GM18907 (cell line): ENCODE measurements around the gene MS4A18.

Experiments
- ATAC-seq: cut with Tn5 transposase; IDR thresholded peaks from one replicate; pipeline ENCODE4 v1.9.1; 2021; ENCODE audit warnings: mild to moderate bottlenecking, moderate library complexity; ENCODE audit not compliant: unreplicated experiment

The MS4A18 gene

DNA sequence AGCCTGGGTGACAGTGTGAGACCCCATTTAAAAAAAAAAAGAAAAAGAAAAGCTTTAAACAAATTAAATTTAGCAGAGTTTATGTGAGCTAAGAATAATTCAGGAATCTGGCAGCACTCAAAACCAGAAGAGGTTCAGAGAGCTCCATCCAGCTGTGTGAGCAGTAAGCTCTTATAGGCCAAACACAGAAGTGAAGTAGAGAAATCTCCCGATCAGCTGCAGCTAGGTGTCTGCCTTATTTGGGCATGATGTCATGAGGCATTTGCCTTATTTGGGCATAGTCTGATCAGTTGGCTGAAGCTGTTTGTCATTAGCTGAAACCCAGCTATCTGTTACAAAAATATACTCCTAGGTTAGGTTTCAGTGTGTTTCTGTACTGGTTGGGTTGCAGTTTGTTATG is 40.4 kb downstream of the MS4A18 start:
- peak; percentile 44 for ATAC-seq

DNA sequence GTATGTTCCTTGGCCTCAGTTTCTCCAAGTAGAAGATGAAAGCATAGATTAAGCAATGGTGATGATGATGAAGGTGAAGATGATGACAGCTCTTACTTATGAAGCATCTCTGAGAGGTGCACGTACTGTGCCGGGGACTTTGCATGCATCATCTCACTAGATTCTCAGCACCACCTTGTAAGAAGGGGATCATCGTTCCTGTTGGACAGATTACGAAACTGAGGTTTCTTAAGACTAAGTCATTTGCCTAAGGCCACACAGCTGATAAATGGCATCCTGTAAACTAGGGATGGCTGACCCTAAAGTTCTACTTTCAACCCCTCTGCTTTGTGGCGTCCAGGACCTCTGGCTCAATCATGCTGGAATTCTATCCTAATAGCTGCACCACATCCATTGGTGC is 40.8 kb downstream of the MS4A18 start:
- no peak for ATAC-seq

GRCh38 chr11:60766547-60766946 is 42.0 kb downstream of the MS4A18 start:
- ATAC-seq, result no peak

DNA sequence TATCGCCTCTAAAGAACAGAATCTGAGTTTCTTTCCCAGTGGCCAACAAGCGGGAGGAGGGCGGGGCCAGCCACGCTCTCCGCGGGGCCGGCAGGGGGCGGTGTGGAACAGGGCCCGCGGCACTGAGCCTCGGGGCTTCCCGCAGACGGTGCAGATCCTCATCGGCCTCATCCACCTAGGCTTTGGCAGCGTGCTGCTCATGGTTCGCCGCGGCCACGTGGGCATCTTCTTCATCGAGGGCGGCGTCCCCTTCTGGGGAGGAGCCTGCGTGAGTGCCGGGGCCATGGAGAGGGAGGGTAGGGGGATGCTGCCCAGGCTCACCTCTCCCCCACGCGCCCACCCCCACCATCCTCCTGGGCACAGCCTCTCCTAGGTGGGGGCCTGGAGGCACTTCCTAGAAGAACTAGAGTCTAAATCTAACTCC is 42.9 kb downstream of the MS4A18 start:
- no peak for ATAC-seq

GRCh38 chr11:60768202-60768601 is 43.7 kb downstream of the MS4A18 start:
- no peak for ATAC-seq

DNA sequence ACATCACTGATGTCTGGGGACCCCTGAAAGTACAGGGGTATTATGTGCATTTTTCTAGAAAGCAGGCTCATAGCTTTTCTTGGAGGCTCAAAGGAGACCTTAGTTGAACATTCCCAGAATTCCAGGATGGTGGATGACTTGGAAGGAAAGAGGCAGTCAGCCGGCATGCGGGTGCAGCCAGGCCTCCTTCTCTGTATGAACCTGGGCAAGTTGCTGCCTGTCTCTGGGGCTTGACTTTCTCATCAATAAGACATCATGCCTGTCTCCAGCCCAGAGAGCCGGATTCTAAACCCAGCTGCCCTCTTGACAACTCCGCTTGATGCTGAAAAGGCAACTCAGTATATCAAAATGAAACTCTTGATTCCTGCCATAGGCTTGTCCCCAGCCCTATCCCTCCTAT is 44.8 kb downstream of the MS4A18 start:
- ATAC-seq, result no peak

GRCh38 chr11:60769811-60770210 is 45.3 kb downstream of the MS4A18 start:
- no peak for ATAC-seq

DNA sequence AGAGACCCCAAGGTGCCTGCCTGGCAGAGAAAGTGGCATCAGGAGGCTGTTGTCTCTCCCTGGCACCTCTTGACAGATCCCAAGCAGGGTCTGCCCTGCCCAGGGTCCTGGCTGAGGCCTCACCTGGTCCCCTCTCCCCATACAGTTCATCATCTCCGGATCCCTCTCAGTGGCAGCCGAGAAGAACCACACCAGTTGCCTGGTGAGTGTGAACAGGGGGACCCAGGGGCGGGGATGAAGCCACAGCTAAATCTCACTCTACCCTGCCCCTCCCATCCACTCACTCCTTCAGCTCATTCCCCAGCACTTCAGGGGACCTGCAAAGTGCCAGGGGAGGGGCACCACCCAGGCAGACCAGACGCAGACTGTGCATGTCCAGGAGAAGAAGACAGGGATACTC is 46.6 kb downstream of the MS4A18 start:
- no peak for ATAC-seq

DNA sequence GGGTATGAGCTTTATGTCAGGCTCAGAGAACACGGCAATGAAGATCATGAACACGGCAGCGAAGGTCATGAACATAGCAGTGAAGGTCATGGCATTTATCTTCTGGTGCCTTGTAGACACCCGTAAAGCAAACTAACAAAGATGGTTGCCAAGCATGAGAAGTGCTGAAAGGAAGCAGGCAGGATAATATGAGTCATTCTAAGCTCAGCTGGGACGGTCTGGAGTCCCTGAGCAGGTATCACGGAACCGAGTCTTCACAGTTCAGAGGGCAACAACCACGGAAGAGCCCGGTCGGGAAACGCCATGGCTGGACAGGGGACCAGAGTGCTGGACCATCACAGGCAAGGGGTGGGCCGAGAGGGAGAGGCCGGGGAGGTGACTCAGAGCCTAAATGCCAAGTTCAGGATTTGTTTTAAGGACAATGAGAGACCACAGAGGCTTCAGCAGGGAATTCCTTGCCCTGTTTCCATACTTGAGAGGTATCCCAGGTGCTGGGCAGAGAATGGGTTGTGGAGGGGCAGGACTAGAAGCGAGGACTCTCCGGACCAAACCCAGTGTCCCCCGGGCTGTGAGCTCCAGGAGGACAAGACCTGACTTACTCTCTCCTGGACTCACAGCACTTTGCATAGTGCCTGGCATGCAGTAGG is 47.5 kb downstream of the MS4A18 start:
- ATAC-seq, result no peak

- ATAC-seq, result no peak
These were observed 48.1 kb downstream of the MS4A18 start for GRCh38 chr11:60772666-60773065.

DNA sequence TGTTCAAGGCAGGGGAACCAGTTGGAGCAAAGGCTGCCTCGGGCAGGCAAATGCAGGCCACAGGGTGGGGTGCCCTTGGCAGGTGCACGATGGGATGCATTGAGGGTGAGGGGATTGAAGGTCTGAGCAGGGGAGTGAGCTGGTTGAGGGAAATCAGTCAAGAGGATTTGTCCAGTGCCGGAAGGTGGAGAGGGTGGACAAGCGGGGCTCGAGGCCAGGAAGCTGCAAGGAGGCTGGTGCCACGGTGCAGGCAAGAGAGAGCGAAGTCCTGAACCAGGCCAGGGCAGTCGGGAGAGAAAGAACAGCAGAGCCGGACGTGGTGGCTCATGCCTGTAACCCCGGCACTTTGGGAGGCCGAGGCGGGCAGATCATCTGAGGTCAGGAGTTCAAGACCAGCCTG is 50.2 kb downstream of the MS4A18 start:
- ATAC-seq, result no peak

DNA sequence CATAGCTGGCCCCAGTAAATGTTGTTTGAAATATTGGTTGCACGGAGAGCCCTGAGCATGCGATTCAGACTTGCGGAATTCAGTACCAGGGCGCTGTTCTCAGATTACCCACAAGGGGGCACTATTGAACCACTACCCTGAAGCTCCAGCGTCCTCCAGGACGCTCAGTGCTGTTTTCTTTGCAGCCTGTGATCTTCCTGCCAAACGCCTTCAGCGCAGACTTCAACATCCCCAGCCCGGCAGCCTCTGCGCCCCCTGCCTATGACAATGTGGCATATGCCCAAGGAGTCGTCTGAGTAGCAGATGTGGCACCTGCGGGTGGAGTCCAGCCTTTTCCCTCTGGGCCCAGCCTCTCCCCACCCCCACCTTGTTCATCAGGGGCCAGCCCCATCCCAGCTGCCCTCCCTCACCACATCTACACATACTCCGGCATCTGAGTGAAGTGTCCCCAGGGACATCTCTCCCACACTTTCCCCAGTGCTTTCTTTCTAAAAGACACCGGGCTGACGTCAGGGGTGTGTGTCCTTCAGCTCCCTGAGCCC is 51.0 kb downstream of the MS4A18 start:
- peak; percentile 80 for ATAC-seq

DNA sequence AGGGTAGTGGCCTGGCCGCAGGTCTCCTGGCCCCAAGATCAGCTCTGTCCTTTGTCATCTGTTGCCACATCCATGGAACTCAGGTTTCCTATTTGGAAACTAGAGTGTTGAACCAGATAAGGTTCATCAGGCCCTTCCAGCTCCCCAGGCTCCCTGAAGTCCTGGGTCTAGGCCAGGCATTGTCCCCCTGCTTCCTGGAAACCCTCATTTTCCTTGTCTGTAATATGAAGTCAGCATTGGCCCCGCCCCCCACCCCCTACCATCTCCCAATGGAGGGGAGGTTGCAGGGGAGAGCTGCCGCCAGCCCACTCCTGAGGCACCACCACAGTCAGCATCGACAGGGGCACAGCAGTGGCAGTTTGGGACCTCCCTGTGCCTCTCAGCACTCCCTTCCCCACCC is 51.6 kb downstream of the MS4A18 start:
- ATAC-seq, result no peak

DNA sequence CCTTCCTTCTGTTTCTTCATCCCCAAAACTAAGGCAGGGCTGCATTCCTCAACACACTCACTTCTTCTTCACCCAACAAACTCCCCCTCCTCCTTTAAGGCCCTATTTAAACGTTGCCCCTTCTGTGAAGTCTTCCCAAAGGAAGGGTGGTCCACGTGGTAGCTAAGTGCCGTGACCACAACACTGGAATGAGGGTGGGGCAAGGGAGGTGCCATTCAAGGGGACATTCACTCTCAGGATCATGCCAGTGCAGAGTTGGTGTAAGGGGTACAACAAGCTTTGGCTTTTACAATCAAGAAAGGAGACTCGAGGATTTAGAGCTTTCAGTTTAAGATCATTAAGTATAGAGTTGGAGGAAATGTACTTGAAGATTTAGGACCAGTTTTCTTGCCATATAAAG is 52.6 kb downstream of the MS4A18 start:
- no peak for ATAC-seq

DNA sequence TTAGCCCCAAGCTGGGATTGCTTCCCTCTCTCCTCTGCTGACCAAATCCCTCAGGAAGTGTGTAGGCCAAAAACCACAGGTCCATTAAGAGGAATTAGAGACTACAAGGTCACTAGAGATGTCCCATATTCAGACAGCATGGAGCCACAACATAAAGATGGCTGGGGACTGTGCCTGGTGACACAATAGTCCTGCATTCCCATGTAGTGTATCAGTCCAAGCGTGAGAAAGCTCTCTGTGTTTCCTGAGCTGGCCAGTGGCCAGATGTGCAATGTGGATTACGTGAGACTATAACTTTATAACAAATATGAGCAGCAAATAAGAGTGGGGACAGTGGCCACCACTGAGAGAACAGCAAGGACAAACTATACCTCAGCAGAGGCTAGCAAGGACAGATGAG is 53.1 kb downstream of the MS4A18 start:
- no peak for ATAC-seq

- no peak for ATAC-seq
These were observed 55.5 kb downstream of the MS4A18 start for GRCh38 chr11:60780065-60780464.

DNA sequence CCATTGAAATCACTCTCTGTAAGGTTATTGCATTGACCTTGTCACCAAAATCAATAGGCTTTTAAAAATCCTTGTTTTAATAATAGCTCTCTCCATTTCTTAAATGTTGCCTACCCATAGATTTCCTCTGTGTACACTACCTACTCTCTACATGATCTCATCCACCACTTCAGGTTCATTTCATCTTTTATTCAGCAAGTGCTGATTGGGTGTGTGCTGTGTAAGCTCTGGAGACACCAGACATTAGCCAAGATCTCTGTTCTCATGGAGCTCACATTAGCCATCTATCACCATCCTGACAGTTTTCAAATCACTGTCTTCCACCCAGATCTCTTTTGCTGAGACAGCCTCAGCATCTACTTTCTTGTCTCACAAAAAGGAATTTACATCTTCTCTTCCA is 56.3 kb downstream of the MS4A18 start:
- no peak for ATAC-seq

DNA sequence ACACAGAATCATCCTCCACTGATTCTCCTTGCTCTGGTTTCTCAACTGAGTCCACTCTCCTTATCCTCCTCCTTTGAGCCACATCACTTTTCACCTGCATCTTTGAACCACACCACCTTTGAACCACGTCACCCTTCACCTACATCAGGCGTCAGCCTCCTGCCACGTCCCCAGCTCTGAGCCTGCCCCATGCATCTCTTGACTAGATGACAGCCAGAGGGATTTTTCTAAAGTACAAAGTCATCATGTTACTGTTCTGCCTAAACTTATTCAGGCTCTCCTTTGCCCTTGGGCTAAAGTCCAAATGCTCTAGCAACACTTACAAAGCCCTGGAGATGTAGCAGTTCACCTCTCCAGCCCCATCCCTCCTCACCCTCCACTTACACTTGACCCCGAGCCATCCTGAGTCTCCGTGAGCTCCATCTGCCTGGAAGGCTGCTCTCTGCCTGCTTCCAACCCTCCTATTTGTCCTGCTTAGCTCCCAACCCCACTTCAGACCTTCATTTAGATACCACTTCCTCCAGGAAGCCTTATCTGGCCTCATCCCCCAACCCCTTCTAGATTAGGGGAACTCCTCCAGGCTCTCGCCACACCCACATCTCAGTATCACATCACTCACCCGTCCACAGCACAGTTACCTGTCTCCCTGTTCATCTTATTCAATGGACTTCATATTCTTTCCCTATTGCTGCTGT is 56.9 kb downstream of the MS4A18 start:
- ATAC-seq, result no peak

DNA sequence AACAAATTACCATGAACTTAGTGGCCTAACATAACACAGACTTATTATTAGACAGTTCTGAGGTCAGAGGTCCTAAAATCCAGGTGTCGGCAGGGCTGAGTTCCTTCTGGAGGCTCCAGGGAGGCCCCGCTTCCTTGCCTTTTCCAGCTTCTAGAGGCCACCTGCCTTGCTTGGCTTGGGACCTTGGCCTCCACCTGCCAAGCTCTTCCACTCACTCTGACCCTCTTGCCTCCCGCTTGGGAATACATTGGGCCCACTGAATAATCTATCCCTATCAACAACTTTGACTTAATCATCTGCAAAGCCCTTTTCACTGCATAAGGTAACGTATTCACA is 57.4 kb downstream of the MS4A18 start:
- ATAC-seq, result no peak

DNA sequence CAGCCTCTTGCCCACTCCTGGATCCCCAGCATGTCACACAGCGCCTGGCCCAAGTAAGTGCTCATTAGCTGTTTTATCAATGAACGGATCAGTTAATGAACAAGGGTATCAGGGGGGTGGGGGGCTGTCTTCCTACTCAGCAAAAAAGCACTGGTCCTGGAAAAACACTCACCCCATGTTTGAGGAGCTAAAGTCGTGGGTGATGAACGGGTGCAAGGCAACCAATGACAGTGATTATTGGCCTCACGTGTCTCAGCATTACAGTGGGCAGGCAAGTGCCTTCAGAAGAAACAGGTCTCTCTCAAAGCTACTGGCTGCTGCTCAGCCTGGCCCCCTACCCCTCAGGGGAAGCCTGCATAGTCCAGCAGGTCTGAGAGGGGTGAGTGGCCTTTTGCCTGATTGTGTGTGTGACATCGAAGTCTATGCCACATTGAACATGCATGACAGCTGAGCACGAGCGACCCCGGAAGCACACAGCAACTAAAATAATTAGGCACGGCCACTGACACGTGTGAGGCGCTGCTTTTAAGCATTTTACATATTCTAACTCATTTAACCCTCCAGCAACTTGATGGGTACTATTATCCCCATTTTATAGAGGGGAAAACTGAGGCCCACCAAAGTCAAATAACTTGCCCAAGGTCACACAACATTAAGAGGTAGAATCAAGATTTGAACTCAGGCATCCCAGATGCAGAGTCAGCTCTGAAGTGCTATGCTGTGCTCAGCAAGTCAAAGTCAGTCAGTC is 58.0 kb downstream of the MS4A18 start:
- no peak for ATAC-seq

GRCh38 chr11:60783141-60783484 is 58.6 kb downstream of the MS4A18 start:
- ATAC-seq, result no peak

DNA sequence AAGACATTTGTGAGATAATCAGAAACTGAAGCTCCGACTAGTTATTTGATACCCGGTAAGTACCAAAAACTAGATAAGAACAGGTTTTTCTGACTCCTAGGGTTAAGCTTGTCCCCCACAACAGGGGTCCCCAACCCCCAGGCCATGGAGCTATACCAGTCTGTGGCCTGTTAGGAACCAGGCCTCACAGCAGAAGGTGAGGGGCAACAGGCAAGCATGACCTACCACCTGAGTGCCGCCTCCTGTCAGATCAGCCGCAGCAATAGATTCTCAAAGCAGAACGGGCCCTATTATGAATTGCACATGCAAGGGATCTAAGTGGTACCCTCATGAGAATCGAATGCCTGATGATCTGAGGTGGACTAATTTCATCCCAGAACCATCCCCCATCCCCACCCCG is 59.4 kb downstream of the MS4A18 start:
- ATAC-seq, result no peak
